HG02884 (cell line): ENCODE measurements around the gene SLC4A1.
"Not testable (repeated sequence)": the region's sequence is repeated elsewhere in the genome, so short reads cannot be mapped to it uniquely, and the experiment has no call there.

Source experiments
- ATAC-seq: cut with Tn5 transposase; IDR thresholded peaks from one replicate; pipeline ENCODE4 v1.9.1; 2021; ENCODE audit warnings: mild to moderate bottlenecking, moderate library complexity; ENCODE audit not compliant: unreplicated experiment

Gene SLC4A1

DNA sequence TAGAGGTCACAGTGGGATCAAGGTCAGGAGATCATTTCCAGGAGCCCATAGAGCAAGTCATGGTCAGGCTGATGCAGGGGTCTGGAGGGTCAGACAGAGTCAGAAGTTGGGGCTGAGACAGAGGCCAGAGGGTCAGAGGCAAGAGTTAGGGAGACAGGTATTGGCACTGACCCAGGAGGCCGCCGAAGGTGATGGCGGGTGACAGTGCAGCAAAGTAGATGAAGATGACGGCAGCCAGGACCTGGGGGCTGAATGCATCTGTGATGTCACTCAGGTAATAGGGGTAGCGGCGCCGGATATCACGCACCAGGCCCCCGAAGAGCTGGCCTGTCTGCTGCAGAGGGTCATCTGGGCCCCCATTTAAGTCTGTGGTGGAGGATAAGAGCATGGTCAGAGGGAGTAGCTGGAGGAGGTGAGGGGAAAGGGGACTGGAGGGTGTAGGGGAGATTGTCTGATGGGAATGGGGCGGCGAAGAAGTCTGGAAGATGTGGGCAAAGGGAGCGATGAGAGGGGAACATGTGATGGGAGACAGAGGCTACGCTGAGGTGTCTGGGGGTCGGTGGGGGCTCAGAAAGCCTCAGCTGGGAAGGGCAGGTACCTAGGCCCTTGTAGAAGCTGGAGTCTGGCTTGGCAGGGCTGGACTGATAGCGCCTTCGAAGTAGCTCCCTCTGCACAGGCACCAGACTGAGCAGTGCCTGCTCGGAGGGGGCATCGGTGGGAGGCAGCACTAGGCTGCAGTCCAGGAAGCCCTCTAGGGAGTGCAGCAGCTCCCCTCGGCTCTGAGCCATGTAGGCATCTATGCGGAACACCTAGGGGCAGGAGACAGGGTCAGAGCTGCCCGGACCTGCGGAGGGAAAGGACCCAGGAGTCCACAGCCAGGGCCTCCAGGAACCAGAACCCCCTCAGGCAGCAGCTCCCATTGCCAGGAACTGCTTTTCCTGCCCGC is 9.8 kb downstream of the SLC4A1 start:
- no peak for ATAC-seq

GRCh38 chr17:44256671-44257070 is 11.3 kb downstream of the SLC4A1 start:
- no peak for ATAC-seq

GRCh38 chr17:44255915-44256314 is 12.0 kb downstream of the SLC4A1 start:
- no peak for ATAC-seq

DNA sequence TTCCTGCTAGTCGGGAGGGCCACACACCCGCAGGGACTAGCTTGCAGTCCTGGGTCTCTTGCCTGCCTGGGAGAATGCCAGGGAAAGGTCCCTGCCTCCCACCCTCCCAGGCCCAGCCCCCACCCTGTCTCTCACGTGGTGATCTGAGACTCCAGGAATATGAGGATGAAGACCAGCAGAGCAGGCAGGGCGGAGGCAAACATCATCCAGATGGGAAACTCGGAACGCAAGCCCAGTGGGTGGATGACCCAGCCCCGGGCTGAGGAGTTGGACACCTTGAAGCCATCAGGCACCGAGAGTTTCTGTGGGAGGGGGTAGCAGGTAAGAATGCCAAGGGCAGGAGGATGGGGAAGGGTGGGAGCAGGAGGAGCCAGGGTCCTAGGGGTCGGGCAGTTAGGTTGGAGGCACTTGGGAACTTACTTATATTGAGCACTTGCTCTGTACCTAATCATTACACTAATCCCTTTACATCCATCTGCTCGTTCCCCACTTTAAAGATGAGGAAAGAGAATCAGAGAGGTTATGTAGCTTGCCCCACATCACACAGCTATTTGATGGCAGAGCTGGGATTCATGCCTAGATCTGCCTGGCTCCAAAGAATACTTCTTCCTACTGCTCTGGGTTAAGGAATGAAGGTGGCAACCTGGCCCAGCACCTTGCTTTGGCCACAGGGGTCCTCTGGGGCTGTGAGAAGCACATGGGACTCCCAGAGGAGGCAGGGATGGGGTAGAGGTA is 13.4 kb downstream of the SLC4A1 start:
- no peak for ATAC-seq

- ATAC-seq, result no peak
These were observed 14.9 kb downstream of the SLC4A1 start for GRCh38 chr17:44253006-44253405.

GRCh38 chr17:44251062-44251461 is 16.9 kb downstream of the SLC4A1 start:
- no peak for ATAC-seq

DNA sequence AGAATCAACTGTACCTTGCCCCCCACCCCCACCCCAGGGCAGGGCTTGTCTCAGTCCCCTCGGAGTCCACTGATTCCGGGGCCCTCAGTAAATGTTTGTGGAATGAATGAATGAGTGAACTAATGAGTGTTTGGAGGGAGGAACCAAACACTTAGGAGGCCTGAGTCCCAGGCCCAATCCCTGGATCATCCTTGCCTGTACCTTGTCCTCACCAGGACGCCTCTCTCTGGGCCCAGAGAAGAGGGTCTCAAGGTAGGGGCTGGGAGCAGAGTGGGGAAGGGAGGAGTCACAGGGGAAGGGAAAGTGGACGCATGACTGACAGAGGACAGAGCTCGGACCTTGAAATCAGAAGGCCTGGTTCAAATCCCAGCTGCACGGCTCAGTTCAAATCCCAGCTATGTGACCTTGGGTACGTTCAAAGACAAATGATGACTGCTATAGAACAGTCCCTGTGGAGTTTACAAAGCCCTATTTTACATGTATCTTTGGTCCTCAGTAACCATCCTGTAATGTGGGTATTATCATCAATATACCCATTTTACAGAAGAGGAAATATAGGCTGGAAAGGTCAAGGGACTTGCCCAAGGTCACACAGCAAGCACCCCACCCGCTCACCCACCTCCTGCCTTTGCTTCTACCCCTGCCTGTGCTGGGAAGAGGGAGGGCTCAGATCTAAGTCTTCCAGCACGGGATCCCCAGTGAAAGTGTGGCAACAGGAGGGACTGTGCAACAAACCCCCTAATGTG is 18.3 kb downstream of the SLC4A1 start:
- ATAC-seq, result no peak

- ATAC-seq, result no peak
These were observed 19.8 kb downstream of the SLC4A1 start for GRCh38 chr17:44247876-44248736.

- no peak for ATAC-seq
These were observed 20.5 kb downstream of the SLC4A1 start for GRCh38 chr17:44247440-44247841.

GRCh38 chr17:44241106-44241624 is 26.8 kb downstream of the SLC4A1 start:
- ATAC-seq, result no peak

GRCh38 chr17:44237886-44238285 is 30.0 kb downstream of the SLC4A1 start:
- ATAC-seq, result not testable (repeated sequence)

DNA sequence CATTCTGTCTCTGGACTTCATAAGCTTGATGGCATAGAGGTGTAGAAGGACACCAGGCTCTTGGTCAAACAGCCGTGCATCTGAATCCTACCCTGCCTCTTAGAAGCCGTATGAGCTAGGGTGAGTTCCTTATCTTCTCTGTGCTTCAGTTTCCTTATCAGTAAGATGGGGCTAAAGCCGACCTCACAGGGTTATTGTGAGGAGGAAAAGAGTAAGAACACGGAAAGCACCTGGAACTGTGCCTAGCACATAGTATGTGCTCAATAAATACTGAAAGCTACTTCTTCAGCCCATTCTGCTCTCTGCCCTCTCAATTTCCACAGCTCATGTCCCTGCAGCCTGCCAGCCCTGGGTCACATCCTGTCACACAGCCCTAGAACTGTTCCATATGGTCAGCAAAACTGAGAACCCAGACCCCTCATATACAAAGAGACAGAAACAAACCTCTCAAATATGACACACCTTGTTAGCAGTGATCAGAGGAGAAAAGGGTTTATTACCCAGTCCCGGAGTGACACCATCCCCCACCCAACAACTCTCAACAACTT is 31.4 kb downstream of the SLC4A1 start:
- no peak for ATAC-seq

DNA sequence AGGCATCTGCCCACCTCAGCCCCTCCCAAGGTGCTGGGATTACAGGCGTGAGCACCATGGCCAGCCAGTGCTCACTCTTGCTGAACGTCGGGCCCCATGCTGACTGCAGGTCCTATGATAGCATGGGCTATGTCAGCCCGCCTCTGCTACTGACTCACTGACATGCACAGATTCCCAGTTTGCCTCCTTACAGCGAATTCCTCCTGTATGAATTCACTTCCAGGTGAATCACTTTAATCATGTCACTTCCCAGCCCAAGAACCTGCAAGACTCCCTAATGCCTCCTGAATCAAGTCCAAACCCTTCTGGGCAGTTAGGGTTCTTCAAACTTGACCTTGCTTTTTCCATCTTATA is 32.4 kb downstream of the SLC4A1 start:
- no peak for ATAC-seq

GRCh38 chr17:44233582-44233981 is 34.4 kb downstream of the SLC4A1 start:
- no peak for ATAC-seq

- no peak for ATAC-seq
These were observed 35.9 kb downstream of the SLC4A1 start for GRCh38 chr17:44232061-44232460.

GRCh38 chr17:44230140-44230539 is 37.8 kb downstream of the SLC4A1 start:
- ATAC-seq, result no peak

DNA sequence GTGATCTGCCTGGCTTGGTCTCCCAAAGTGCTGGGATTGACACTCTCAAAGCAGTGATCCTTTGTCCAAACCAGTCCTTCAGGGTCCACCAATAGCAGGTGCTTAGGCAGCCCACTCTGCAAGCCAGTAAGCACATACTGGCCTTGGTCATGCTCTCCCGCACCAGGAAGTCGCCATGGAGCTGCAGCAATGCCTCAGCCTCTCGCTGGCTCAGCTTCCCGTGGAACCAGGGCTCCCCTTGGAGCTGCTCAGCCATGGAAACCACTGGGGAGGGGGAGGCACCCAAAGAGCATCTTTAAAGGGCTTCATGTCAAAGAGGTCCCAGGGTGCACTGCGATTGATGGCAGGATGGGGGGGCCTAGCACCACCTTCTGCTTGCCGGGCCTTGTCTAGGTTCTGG is 38.8 kb downstream of the SLC4A1 start:
- ATAC-seq, result no peak

DNA sequence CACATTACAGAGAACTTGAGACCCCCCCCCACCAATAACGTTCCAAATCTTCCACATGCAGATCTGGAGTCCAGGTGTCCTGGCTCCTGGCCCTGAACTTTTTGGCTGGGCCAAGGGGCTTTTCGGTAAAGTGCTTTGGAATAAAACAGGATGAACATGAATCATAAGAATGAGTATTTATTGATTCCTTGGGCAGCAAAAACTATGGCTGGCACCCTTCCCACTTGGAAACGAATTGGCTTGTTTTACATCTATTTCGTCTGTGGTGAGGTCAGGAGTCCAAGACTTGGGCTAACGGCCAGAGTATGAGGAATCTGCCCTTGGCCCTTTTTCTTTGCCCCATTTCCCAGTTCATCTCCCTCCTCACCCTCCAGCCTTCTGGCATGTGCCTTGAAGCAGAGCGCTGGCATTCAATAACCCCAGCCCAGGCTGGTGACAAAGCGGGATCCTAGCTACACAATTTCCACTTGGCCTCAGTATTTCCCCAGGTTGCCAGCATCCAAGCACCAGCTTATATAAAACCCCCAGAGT is 44.3 kb downstream of the SLC4A1 start:
- ATAC-seq, result no peak

DNA sequence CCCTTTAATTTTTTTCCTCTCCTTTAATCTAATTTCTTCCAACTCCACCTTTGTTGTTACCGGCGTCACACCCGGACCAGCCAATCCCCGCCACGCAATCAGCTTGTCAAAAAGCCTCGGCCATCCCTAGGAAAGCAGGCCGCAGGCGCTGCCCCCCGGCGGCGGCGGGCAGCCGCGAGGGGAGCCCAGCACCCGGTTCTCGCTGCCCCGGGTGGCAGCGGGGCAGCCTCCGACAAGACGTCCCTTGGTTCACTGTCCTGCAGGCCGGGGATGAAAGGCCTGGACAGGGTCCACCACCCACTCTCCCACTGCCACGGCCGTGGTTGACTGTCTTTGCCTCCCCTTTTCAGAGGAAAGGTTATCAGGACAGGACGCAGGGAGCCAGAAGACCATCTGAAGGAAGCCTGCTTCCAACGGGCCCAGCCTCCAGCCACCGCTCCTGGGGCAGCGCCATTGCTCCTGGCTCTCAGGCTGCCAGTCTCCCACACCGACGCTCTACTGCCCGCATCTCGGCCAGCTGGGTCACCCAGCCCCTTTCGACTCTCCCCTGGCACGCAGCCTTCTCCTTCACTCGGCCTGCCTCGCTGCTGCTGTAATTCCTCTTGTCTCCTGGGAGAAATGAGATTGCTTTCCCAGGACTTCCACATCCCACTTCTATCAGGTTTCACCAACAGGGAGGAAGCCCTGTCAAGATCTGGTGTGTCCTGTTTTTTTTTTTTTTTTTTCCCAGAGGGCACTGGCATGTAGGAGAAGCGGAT is 45.6 kb downstream of the SLC4A1 start:
- no peak for ATAC-seq
